Middle frontal gyrus (tissue), 1 donor: ENCODE data around the gene AVPI1.

Experiments
- DNase-seq: peaks from one replicate; pipeline ENCODE4 v3.0.0-alpha.2; 2015; ENCODE audit warnings: low spot score; ENCODE audit errors: extremely low spot score

Gene AVPI1, protein sequence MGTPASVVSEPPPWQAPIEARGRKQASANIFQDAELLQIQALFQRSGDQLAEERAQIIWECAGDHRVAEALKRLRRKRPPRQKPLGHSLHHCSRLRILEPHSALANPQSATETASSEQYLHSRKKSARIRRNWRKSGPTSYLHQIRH

DNA sequence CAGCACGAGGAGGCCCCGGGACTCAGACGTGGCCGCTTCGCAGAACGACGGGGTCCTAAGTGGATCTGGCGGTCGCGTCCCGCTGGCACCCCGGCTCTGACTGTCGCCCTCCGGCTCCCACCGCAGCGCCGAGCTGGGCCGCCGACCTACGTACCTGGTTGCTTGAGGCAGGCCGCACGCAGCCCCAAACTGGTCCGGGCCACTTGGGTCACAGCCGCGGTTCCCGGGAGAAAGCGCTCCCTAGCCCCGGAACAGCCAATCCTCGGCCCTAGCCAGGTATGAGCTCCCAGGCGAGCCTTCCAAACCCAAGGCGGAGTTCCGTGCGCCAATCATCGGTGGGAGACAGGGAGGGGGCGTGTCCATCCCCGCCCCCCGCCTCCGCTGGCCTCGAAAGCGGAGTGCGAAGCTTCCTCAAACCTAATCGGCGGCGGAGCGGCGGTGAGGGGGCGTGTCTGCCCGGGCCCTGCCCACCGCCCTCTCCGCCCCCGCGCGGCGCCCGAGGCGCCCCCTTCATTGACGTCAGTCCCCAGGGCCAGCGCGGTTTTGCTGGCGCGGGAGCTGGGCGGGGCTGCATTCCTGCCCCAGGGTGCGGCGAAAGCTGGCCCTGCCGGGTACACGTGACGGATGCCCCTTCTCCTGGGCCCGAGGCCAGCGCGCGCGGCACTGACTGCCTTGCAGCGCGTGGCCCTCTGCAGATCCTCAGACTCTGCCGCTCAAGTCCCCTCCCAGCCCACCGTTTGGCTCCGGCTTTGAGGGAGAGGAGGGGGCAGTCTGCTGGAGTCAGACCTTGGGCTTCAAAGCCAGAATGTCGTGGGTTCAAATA lies at the start of gene AVPI1:
Gene AVPI1, minus strand, starts transcription at position 280 of the 823 bp plus-strand sequence. CDS start 7,336 bp downstream, outside the sequence.
- peak; percentile 84 for DNase-seq

DNA sequence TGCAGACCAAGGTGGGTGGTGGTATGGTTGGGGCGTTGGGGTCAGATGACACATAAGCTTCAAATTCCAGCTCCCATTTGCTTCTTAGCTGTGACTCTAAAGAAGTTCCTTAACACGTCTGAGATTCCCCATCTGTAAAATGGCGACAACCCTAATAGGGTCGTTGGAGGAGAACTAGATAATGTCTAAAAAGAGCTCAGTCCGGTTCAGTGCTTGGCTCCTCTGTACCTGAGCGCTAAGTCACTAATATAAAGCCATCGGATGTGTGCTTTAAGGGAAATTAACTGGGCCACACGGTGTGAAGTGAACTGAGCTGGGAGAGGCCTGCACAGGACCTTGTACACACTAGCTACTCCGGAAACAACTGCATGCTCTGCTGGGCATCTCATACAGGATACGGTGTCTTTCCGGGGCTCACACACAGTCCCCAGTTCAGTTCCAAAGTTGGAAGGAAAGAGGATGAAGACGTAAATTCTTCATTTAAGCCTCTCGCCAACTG lies 49.4 kb upstream of the AVPI1 start:
- DNase-seq, result no peak

DNA sequence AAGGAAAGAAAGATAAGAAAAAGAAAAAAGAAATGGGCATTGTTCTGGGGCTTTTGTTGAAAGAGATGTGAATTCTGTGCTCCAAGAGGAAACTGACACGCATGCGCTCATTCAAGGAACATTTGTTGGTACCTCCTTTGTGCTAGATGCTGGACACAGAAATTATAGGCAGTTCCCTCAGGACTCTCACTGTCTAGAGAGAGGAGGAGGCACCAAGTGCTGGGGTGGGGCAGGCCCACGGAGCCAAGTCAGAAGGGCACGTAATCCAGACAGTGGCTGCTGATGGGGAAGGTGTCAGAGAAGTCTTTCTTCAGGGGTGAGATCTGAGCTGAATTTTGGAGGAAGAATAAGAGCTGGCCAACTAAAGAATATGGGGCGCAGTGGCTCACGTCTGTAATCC lies 47.0 kb upstream of the AVPI1 start:
- DNase-seq, result no peak

DNA sequence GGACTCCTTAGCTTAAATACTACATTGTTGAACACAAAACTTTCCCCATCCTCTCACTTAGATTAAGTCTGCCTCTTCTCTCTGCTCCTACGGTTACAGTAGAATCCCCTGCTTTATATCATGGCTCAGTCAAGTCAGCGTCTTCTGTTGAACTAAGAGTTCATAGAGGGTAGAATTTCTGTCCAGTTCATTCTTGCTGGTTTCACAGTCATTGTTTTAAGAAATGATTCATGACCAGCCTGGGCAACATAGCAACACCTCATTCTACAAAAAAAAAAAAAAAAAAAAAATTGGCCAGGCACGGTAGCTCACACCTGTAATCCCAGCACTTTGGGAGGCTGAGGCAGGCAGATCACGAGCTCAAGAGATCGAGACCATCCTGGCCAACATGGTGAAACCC lies 46.2 kb upstream of the AVPI1 start:
- no peak for DNase-seq

DNA sequence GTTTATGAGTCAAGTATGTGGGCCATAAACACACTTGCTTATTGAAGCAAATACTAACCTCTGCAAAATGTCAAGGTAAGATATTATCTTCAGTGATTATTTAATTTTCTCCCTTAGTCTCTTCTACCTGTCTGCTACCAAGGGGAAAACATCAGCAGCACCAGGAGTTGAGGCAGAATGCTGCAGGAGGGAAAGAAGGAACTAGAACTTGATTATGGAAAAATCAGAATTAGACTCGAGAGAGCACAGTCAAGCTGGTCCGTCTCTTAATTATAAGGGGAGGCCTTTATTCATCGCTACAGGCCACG lies 45.0 kb upstream of the AVPI1 start:
- no peak for DNase-seq

DNA sequence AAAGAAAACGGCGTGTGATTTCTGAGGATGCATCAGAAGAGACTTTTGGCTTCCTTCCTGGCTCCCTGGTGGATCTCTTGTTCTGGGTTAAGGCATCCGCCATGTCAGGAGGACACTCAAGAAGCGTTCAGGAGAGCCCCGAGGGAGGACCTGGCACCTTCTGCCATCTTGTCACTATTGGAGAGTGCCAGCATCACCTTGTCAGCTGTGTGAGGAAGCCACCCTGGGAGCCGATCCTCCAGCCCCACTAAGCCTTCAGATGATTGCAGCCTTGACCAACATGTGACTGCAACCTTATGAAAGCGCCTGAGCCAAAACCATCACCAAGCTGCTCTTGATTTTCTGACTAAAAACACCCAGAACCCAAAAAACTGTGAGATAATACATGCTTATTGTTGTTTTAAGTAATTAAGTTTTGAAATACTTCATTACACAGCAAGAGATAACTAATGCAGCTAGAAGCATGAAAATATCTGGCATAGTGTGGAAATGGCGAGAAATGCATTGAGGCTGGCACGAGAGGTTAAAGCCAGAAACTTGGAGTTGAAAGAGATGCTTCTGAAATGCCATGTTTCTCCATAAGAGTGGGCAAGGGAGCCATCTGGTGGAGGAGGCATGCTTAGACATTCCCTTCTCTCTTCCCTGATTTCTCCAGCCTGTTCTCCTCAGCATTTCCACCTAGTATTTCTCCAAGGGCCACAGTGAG lies 44.5 kb upstream of the AVPI1 start:
- peak; percentile 72 for DNase-seq

DNA sequence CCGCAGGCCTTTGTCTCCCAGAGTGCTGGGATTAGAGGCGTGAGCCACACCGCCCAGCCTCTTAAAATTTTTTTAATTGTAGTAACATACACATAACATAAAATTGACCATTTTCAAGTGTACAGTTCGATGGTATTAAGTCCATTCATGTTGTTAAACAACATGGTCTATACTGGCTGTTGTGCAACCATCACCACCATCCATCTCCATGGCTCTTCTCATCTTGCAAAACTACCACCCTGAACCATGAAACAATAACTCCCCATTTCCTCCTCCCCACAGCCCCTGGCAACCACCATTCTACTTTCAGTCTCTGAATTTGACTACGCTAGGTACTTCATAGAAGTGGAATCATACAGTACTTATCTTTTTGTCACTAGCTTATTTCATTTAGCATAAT lies 42.0 kb upstream of the AVPI1 start:
- no peak for DNase-seq

DNA sequence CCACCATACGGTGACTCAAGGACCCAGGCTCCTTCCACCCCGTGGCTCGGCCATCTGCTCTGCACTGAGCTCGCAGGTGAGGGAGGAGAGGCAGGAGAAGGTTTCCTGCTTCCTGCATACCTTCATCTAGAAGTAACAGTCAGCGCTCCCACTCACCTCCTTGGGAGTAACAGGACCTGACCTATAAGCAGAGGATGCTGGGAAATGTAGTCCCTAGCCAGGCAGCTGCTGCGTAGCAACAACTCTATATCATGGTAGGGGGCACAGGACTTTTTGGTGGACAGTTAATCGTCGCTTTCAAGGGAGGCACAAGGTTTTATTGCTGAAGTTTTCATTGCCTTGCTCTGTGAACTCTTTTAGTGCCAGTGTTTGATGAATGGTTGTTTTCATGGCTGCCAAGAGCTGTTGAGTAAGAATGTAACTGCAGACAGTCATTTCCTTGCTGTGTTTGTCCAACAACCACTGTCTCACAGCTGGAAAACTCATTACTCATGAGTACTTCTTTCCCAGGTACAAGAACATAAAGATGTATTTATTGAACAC lies 39.7 kb upstream of the AVPI1 start:
- no peak for DNase-seq

DNA sequence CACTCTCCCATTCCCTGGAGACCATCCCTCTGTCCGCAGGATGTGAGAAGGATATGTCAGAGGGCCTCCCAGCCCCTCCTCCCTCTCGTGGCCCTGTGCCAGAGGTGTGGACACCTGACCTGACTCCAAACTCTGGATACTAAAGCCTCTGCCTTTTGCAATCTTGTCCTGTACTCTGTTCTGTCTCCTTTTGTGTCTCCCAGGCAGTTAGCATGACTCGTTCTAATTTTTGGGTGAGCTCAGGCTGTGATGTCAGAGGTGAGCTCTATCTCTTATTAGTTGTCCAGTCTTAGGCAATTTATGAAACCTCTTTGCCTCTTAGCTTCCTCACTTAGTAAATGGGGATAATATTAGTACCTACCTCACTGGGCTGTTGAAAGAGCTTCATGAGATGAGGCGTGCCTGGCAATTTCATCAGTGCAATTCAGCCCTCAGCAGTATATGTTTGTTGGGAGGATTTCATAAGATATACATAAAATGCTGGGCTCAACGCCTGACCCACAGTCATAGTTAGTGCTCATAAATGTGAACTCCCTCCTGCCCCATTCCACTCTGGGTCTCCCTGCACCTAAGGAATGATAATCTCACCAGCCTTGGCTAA lies 37.4 kb upstream of the AVPI1 start:
- no peak for DNase-seq

DNA sequence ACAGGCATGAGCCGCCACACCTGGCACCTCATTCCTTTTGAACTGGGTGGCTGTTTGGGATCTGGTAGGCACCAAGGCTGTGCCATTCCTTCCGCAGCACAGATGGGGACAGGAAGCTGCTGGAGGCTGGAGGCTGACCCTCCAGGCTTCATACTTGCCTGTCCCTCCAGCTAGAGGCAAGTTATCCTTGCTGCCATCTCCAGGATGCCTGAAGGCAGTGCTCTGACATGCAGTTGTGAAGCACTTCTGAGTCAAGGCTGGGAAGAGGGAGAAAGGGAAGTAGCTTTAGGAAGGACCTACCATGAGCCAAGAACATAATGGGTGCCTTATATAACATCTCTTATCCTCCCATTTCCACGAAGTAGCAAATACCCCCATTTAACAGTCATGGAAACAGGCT lies 36.0 kb upstream of the AVPI1 start:
- no peak for DNase-seq

DNA sequence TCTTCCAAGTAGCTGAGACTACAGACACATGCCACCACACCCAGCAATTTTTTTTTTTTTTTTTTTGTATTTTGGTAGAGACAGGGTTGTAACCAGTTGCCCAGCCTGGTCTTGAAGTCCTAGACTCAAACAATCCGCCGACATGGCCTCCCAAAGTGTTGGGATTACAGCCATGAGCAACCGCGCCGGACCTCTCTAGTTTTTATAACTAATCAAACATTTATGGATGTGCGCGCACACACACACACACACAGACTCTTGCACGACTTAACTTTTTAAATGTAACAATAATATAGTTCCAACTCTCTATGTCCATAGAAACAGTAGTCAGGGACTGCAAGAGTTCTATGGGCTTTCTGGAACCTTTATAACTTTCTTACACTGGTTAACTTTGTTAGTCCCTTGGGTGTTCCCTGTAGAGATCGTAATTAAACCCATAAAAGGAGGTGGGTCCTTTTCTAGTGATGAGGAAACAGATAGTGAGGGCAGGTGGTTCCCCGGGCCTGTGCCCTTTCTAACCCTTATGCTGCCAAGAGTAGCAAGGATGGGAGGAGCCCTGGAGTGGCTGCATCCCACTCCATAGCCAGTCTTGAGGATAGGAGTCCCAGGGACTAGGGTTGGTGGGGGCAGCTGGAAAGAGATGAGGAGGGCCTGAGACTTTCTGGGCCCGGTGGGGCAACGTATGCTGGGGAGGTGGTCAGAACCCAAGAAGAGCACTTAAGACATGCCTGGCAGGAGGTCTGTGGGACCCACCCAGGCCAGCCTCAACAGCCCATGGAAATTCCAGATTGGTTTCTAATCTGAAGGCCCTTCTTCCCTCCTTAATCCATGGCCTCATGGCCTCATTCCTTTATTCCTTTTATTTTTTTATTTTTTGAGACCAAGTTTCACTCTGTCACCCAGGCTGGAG lies 35.1 kb upstream of the AVPI1 start:
- DNase-seq, result no peak

DNA sequence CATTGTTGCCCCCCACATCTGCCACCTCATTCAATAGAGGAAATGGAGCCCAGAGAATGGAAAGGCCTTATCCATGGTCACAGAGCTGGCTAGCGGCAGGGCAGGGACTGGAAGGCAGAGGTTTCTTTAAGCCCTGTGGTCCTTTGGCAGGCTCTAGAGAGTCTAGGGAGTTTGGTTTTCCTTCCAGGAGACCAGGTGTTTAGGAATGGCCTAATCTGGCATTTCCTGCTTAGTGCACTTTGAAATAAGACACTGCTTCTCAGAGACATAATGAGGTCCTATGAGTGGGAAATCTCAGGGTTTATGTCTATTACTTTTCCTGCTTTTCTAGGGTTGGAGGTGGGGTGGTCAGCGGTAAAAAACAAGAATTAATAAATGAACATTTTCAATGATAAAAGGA lies 32.6 kb upstream of the AVPI1 start:
- DNase-seq, result no peak

DNA sequence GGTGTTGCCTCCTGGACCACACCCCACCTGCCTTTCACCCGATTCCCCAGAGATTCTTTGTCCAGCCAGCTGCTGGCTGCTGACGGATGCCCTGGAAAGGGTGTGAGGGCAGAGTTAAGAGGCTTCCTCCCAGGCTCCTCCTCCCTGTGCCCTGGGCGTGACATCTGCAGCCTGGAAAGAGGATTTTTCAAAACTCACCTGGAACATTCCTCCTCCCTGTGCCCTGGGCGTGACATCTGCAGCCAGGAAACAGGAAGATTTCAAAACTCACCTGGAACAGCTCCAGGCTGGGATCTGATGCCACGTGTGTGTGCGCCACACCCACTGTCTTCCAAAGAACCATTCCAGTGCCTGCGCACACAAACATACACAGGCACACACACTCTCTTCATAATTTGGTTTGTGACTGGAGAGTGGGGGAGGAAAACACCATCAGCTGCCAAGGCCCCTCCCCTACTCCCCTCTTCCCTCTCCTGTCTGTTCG lies 31.7 kb upstream of the AVPI1 start:
- no peak for DNase-seq

DNA sequence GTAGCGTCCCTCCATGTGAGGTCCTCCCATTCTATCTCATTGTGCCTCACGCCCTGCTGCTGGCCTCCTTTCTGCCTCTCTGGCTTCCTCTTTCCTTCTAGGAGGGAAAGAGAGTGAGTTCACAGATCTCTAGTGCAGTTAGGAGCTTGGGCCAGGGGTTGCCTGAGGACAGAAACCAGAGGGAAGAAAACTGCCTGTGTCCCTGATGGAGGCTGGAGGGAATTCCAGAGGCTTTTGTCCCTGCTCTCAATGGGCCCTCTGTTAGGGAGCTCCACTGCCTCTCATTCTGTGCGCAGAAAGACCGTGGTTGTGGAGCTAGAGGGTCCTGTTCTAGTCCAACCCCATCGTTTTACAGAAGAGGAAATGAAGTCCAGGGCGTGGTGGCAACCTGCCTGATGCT lies 31.1 kb upstream of the AVPI1 start:
- DNase-seq, result peak; percentile 34

DNA sequence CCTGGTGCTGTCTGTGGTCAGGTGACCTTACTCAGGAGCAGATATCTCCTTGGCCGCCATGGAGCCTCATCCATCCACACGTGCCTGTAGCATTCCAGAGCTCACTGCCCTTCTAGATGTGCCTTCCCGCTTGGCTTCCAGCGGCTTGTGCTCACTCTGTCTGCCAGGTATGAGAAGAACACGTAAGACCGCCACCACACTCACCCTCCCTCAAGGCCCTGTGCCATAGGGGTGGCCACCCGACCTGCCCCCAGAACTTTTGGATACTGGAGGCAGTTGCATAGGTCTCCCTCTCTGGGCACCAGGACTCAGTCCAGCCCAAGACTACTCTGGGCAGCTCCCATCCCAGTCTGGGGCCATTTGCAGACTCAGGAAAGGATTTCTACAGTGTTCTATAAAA lies 30.6 kb upstream of the AVPI1 start:
- DNase-seq, result no peak

DNA sequence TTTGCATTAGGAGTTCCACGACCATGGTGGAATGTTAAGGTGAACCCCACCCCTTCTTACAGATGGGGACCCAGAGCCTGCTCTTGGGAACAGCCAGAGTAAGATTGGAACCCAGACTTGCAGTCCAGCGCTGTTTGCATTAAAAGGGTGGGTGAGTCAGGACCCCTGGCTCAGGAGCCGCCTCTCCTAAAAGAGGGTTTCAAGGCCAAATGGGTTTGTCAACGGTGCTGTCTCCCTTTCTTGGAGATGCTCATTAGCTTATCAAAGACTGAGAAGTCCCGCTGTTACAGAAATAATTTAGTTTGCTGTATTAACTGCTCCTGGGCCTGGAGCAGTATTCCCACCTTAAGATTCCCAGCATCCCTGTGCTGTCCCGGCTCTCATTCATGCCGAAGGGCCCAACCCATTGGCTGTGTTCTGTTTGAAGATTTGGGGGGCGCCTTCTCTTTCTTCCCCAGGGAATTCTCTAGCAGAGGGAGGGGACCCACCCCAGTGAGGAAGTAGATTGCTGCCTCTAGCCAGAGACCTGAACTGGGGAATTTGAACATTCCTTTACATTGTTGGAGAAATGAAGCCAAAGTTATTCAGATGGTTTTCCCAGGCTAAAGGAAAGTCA lies 28.3 kb upstream of the AVPI1 start:
- DNase-seq, result no peak

DNA sequence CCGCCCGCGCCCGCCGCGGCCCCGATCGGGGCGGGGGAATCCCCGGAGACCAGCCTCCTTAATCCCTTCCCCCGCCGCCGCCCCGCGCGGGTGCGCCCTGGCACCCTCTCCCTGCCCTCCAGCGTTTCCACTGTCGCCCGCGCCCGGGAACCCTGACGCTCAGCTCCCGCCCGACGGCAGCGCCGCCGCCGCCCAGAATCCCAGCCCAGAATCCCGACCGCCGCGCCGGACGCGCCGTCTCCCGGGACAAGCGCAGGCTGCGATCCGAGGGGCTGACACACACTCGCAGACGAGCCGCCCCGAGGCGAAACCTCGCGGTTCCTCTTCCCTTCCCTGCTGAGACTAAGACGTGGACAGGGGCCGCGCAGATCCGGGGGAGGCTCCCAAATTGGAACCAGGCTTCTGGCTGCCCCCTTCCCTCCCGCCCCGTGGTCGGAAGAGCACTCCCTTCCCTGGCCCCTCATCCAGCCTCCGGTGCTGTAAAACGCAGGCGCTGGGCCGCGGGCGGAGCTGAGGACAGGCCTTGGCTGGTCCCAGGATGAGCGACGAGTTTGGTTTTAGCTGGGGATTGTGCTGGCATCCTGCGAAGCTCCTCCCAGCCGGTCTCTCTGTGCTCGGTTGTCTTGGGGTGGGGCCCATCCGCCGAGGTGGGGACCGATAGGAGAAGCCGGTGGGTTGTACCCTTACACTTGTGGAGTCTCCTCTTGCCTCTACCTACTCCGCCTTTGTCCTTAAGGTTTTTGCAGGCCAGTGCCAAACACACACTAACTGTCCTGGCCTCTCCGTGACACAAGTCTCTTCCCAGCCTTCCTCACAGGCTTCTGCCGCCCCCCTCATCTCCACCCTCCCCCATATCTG lies 27.6 kb upstream of the AVPI1 start:
- DNase-seq, result no peak

DNA sequence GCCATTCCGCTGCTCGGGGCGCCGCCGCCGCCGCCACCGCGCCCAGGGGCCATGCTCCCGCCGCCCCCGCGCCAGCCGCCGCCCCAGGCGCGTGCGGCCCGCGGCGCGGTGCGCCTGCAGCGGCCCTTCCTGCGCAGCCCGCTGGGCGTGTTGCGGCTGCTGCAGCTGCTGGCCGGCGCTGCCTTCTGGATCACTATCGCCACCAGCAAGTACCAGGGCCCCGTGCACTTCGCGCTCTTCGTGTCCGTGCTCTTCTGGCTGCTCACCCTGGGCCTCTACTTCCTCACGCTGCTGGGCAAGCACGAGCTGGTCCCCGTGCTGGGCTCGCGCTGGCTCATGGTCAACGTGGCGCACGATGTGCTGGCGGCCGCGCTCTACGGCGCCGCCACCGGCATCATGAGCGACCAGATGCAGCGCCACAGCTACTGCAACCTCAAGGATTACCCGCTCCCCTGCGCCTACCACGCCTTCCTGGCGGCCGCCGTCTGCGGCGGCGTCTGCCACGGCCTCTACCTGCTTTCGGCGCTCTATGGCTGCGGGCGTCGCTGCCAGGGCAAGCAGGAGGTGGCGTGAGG lies 26.9 kb upstream of the AVPI1 start:
- peak; percentile 42 for DNase-seq

DNA sequence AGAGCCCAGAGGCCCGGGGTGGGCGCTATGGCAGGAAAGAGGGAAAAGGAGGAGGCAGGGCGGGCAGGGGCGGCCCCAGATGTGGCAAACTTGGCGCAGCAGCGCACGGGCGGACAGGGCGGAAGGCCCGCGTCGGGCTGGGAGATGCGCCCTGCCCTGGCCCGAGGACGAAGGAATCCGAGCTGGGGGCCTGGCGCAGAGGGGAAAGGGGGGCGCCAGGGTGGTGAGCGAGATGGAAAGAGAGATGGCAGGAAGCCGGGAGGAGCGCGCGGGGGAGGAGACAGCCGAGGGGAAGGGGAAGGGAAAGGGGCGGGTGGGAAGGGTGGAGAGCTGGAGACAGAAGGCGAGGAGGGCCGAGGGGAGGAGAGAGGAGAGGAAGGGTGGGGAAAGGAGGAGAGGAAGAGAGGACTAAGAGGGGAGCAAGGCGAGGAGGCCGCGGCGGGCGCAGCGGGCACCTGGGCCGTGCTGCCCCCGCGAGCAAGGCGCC lies 26.3 kb upstream of the AVPI1 start, which contains the start of gene MARVELD1:
Gene MARVELD1, plus strand, starts transcription at position 392 of the 487 bp plus-strand sequence. CDS start 147 bp downstream, outside the sequence.
- DNase-seq, result no peak
